ENCODE results near the gene EFHD1. TPM values are rescaled to one million over a fixed set of nuclear protein-coding genes. Genes with fewer than 3 reads are reported as not detected.

The EFHD1 gene
- total and polyA plus RNA-seq, 9 of the 15 experiments (the other 6 are each of a cell fraction or from before 2014, with no cell fraction given), result 0.66 to 9.1 (median 2.0) TPM

DNA sequence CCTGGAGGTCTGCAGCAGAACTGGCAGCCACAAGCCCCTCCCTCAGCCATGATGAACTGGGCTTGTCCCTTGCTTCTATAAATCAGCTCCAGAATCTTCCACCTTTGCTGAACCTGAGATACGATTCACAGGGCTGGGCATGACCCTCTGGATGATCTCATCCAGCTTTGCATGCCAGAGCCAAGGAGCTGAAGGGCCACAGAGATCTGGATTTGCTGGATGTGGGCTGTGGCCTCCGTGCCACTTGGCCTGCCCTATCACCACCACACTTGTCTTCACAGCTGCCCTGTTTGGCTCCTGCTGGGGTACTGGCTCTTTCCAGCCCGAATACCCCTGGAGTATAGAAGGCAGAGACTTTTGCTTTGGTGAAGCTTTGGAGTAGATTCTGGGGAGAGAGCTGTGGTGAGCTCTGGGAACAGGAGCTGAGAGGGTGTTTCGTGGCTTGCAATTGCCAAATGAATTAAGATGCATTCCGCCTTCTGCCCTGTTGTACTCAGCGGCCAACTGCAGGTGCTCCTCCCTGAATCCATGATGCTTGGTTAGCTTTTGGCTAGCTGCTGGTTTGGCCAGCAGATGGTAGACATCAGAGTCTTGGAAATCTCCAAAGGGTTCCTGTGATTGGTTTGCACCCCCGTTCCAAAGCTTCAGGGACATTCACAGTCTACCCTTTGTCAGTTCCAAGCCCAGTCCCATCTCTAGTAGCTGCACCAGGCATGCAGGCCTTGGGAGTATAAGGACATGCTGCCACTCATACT is 32.8 kb downstream of the EFHD1 start (continued):
- TF ChIP-seq ZNF318 (IDR thresholded peaks at IDR 0.05; ENCODE audit: borderline replicate concordance in 1 of 2, low read depth in 1 of 2) (no peak), CBFB (CRISPR knock-in tag; IDR thresholded peaks at IDR 0.05) (no peak), ILF3 (IDR thresholded peaks at IDR 0.05; ENCODE audit: borderline replicate concordance) (no peak), LEF1 (IDR thresholded peaks at IDR 0.05) (no peak), RBM39 (optimal IDR thresholded peaks at IDR 0.05; ENCODE audit: low read depth, low read length) (no peak), ERF (CRISPR knock-in tag; IDR thresholded peaks at IDR 0.05) (no peak), ZNF699 (CRISPR knock-in tag; IDR thresholded peaks at IDR 0.05; ENCODE audit: insufficient replicate concordance) (no peak), ELF4 (CRISPR knock-in tag; IDR thresholded peaks at IDR 0.05) (no peak), PML (IDR thresholded peaks at IDR 0.05; ENCODE audit: low read length) (no peak), ZBTB8A (IDR thresholded peaks at IDR 0.05; ENCODE audit: partially characterized antibody) (no peak), CTCF (IDR thresholded peaks at IDR 0.05 in 2 of 3, conservative IDR thresholded peaks at IDR 0.05 in 1 of 3; ENCODE audit: insufficient read depth in 2 of 3, low read depth in 1 of 3, low read length in 3 of 3) (no peak), CSDE1 (IDR thresholded peaks at IDR 0.05) (no peak)

Data from K562 (cell line).